ENCODE data around the gene AKAP14. TPM values are rescaled to one million over a fixed set of nuclear protein-coding genes. Genes with fewer than 3 reads are reported as not detected.
A peak's percentile ranks its signal among the peaks of the same experiment; 100 is the strongest.

Gene AKAP14
- total and polyA plus RNA-seq, 2 of the 4 experiments (the other 2 are of a cell fraction): not detected

GRCh38 chrX:119942173-119942819 lies 46.6 kb downstream of the AKAP14 start:
- Histone ChIP-seq H3K9ac (ENCODE audit: low read depth, low read length) (peak overlapping the region; percentile 92; the same call in 1 of the 2 replicates), H3K79me1 (ENCODE audit: low read depth in 1 of 2, low read length in 2 of 2) (peaks cover 3% of the 10 kb centered on the region in 2 experiments; a peak in 1 of 4 replicates), H3K9me3 (ENCODE audit: control insufficient read depth, insufficient read depth, low read length) (no peaks in the 10 kb centered on the region), H2AK5ac (ENCODE audit: low read depth, low read length) (no peak overlapping the region), H3K4me1 (ENCODE audit: control insufficient read depth, insufficient read depth, low read length) (no peaks in the 10 kb centered on the region), H4K5ac (ENCODE audit: low read depth, low read length) (no peak overlapping the region), H2BK20ac (ENCODE audit: low read depth, low read length) (no peak overlapping the region), H3K4me3 (ENCODE audit: insufficient read depth, low read depth, low read length) (peak overlapping the region; percentile 82), H3K14ac (replicated peaks; ENCODE audit: low read depth, low read length) (no peak overlapping the region), H2BK15ac (ENCODE audit: low read depth, low read length) (no peak overlapping the region), H3K4me2 (ENCODE audit: low read depth, low read length) (peak overlapping the region; percentile 89), H3K23ac (ENCODE audit: low read depth, low read length) (no peak overlapping the region), H3K56ac (ENCODE audit: extremely low read depth, insufficient read depth, low read length) (peak overlapping the region; percentile 32; the same call in 1 of the 2 replicates), H3K4ac (ENCODE audit: low read depth, low read length) (no peak overlapping the region), H2BK120ac (ENCODE audit: low read depth, low read length) (no peak overlapping the region), H2AK9ac (replicated peaks; ENCODE audit: low read depth, low read length, poor library complexity) (no peak overlapping the region), H2BK5ac (ENCODE audit: low read depth, low read length, poor library complexity, severe bottlenecking) (no peak overlapping the region), H3K18ac (ENCODE audit: low read depth, low read length) (no peak overlapping the region), H3K27me3 (ENCODE audit: control insufficient read depth, insufficient read depth, low read length) (no peaks in the 10 kb centered on the region), H3K27ac (ENCODE audit: insufficient read depth, low read length) (no peak overlapping the region), H4K91ac (ENCODE audit: insufficient read depth, low read depth, low read length) (no peak overlapping the region), H3K9me1 (ENCODE audit: insufficient read depth, low read length) (no peaks in the 10 kb centered on the region), H4K20me1 (ENCODE audit: insufficient read depth, low read length) (no peaks in the 10 kb centered on the region), H4K8ac (ENCODE audit: low read depth in 2 of 2, low read length in 2 of 2) (no peak overlapping the region; a peak in 1 of 4 replicates), H3K36me3 (ENCODE audit: control insufficient read depth, insufficient read depth, low read length) (0 out of 2 replicates have a peak, but pooled peaks cover 2% of the 10 kb centered on the region), H2AFZ (replicated peaks; ENCODE audit: low read length, poor library complexity) (peak overlapping the region; percentile 87)
- in situ Hi-C loops (cut with MboI; ENCODE audit: low sequenced_read_pairs) (no loop called here), intact Hi-C loops (cut with micrococcal nuclease) (no loop called here), dilution Hi-C loops (cut with HindIII; ENCODE audit: low sequenced_read_pairs, unreplicated experiment) (no loop called here)
- ChIA-PET CTCF (interaction anchor here (0.6 kb wide), 1 partner anchor 485 kb away, joined by 3 read pairs; no protein-coding TSS in a partner anchor), POLR2A (ENCODE audit: unreplicated experiment) (no interaction called here)
- no peak for DNase-seq
- ATAC-seq (ENCODE audit: low read depth): no peak
- BruUV-seq (replicated peaks): no TSS peak
- WGBS, 2 experiments (ENCODE audit: extremely low coverage in 2 of 2, insufficient read length in 1 of 2): 70% methylated on average over 2 of the region's 13 CpGs; no CpG with 5 or more reads in 1 of the 2 experiments
- TF ChIP-seq RCOR1 (IDR thresholded peaks at IDR 0.05; ENCODE audit: insufficient replicate concordance, low read length) (no peak), USF2 (IDR thresholded peaks at IDR 0.05; ENCODE audit: low read depth, low read length) (no peak), ELK1 (IDR thresholded peaks at IDR 0.05; ENCODE audit: borderline replicate concordance, low read depth, low read length) (no peak), MAZ (IDR thresholded peaks at IDR 0.05; ENCODE audit: borderline replicate concordance, low read depth, low read length) (no peak), RAD21 (IDR thresholded peaks at IDR 0.05; ENCODE audit: low read length) (no peak), CEBPB (IDR thresholded peaks at IDR 0.05; ENCODE audit: low read depth, low read length) (no peak), MXI1 (IDR thresholded peaks at IDR 0.05; ENCODE audit: borderline replicate concordance, low read depth, low read length) (no peak), NFE2L2 (IDR thresholded peaks at IDR 0.05; ENCODE audit: low read depth, low read length) (no peak), MAFK (IDR thresholded peaks at IDR 0.05; ENCODE audit: low read depth, low read length) (no peak), POLR2A (IDR thresholded peaks at IDR 0.05; ENCODE audit: low read depth, low read length) (no peak), RFX5 (IDR thresholded peaks at IDR 0.05; ENCODE audit: low read depth, low read length) (no peak), BHLHE40 (IDR thresholded peaks at IDR 0.05; ENCODE audit: low read depth, low read length) (no peak), FOS (IDR thresholded peaks at IDR 0.05; ENCODE audit: low read depth, low read length) (no peak), CHD1 (IDR thresholded peaks at IDR 0.05; ENCODE audit: low read depth, low read length) (no peak), SMC3 (IDR thresholded peaks at IDR 0.05; ENCODE audit: low read depth, low read length) (no peak), CTCF (conservative IDR thresholded peaks at IDR 0.05; ENCODE audit: low read depth, low read length) (no peak)
